Measurements from ENCODE around the gene SPDYE18. TPM values are rescaled to one million over a fixed set of nuclear protein-coding genes. Genes with fewer than 3 reads are reported as not detected.
"Not testable (repeated sequence)": the region's sequence is repeated elsewhere in the genome, so short reads cannot be mapped to it uniquely, and the experiment has no call there.

SPDYE18 gene, protein sequence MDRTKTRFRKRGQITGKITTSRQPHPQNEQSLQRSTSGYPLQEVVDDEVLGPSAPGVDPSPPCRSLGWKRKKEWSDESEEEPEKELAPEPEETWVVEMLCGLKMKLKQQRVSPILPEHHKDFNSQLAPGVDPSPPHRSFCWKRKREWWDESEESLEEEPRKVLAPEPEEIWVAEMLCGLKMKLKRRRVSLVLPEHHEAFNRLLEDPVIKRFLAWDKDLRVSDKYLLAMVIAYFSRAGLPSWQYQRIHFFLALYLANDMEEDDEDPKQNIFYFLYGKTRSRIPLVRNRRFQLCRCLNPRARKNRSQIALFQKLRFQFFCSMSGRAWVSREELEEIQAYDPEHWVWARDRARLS
- total RNA-seq = not detected in 2 replicates

DNA sequence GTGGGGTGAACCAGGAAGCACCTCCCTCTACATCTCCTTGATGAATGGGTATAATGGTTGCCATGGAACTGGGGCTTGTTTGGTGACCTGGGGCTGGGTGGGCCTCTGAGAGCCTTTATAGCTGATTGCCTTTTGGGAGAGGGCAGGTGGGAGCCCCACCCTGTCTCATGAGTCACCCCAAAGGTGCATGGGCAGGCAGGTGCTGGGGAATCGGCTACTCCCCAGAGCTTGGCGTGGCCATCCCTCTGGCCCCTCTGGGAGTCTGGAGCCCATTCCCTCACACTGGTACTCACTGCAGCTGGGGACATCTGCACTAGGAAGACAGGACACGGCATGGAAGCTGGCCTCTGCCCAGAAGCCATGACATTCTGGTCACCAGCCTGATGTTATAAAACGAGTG is at the start of gene SPDYE18:
Gene SPDYE18 (minus strand): TSS at position 2 of the 400 bp plus-strand sequence. CDS start 2,046 bp downstream, outside the sequence.
- DNase-seq (ENCODE audit: low read depth); H3K4me3 ChIP-seq (ENCODE audit: low read depth, low read length): not testable (repeated sequence)

DNA sequence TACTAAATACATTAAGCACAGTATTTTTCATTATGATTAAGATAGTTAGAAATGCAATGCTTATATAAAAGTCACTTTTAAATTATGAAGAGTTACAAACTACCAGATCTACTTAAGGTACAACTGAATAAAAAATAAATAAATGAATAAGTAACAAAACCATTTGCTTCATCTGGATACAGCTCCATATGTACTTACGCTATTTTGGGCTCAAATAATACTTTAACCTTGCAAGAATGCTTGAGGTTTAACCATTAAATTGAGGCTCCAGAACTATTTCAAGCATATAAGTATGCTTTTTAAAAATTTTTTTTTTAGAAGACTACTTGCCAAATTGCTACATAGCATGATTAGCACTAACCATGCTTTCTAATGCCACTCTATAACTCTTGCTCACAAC is 46.0 kb upstream of the SPDYE18 start:
- H3K4me3 ChIP-seq (ENCODE audit: low read depth, low read length) = not testable (repeated sequence)
- peak; percentile 38 for DNase-seq (ENCODE audit: low read depth)

DNA sequence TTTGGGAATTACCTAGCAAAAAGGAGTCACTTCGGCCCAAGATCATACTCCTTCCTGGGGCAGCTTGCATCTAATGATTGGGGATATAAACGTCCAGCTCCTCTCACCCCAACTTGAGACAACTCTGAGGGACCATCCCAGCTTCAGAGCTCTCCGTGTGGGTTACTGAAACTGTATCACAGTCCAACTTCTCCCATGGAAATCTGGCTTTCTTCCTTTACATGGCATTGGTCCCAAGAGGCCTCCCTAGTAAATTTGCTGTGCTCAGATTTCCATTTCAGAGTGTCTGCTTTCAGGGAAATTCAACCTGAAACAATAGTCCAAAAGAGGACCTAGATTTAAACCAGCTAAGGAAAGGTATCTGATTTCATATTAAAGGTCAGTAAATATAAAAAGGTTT is 45.3 kb upstream of the SPDYE18 start:
- DNase-seq (ENCODE audit: low read depth); H3K4me3 ChIP-seq (ENCODE audit: low read depth, low read length): not testable (repeated sequence)

DNA sequence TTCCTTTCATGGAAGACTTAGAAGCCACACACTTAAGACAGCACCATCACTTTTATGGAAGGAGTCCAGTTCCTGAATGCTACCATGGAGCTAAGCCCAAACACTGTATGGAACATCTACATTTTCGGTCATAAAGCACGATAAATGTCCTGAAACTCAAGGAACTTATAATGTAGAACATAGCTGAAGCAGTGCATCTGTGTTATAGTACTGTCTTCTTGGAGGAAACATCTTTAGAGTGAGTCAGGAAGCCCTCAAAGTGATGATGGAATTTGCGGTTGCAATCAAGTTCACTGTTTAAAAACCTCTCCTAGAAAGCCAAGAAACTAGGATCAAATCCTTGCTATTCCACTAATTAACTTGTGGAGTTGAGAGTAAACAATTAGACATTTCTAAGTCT is 43.5 kb upstream of the SPDYE18 start:
- not testable (repeated sequence) for H3K4me3 ChIP-seq (ENCODE audit: low read depth, low read length)
- peak; percentile 41 for DNase-seq (ENCODE audit: low read depth)

DNA sequence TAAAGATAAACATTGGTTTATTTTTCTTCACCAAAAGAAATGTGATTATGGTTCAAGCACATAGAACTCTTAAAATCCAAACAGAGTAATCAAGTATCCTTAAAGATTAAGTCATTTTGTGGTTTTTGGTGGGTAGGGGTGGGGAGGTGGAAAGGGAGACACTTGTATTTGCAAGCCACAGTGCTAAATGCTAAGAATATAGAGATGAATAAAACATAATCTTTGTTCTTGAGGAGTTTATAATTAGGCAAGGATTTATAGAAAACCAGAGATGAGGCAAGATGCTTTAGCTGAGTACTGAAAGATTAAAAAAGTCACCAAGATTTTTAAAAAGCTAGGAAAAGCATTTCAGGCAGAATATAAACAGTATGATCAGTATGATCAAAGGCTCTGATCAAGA is 40.3 kb upstream of the SPDYE18 start:
- H3K4me3 ChIP-seq (ENCODE audit: low read depth, low read length); DNase-seq (ENCODE audit: low read depth): not testable (repeated sequence)

DNA sequence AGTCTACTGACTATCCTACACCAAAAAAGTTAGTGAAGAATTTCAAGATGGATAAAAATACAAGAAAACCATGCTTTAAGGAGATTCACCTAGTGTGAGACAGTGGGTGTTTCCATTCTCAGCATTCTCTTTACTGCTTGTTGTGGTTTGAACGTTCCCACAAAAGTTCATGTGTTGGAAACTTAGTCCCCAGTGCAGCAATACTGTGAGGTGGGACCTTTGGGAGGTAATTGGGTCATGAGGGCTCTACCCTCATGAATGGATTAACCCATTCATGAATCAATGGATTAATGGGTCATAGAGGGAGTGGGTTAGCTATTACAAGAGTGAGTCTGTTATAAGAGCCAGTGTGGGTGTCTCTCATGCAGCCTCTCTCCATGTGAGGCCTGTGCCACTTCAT is 38.8 kb upstream of the SPDYE18 start:
- not testable (repeated sequence) for DNase-seq (ENCODE audit: low read depth); H3K4me3 ChIP-seq (ENCODE audit: low read depth, low read length)

DNA sequence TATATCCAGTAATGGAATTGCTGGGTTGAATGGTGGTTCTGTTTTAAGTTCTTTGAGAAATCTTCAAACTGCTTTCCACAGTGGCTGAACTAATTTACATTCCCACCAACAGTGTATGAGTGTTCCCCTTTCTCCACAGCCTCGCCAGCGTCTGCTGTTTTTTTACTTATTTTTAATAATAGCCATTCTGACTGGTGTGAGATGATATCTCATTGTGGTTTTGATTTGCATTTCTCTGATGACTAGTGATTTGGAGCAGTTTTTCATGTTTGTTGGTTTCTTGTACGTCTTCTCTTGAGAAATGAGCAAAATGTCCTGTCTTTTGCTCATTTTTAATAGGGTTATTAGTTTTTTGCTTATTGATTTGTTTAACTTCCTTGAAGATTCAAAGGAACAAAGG is 38.1 kb upstream of the SPDYE18 start:
- H3K4me3 ChIP-seq (ENCODE audit: low read depth, low read length); DNase-seq (ENCODE audit: low read depth): not testable (repeated sequence)

DNA sequence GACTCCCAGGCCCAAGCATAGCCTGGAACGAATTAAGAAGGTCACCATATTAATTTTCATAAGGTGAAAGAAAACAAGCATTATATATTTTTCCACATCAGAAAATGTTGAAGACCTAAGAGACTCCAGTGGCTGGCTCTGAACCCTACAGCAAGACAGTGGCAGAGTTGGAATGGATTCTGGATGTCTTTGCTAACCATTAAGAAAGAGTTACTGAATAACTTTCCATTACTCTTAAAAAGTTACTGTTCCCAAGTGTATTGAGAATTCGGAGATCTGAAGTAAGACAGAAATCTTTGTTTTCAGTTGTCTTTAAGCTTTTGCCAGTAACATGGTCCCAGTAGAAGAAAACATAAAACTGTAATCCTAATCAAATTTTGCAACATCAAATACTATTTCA is 29.9 kb upstream of the SPDYE18 start:
- not testable (repeated sequence) for DNase-seq (ENCODE audit: low read depth); H3K4me3 ChIP-seq (ENCODE audit: low read depth, low read length)

DNA sequence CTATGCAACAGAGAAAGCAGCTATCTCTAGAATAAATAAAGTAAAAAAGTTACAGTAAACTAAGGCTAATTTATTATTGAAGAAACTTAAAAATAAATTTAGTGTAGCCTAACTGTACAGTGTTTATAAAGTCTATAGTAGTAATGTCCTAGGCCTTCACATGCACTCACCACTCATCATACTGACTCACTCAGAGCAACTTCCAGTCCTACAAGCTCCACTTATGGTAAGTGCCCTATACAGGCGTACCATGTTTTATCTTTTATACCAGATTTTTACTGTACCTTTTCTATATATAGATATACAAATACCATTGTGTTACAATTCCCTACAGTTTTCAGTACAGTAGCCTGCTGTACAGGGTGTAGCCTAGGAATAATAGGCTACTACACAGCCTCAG is 19.8 kb upstream of the SPDYE18 start:
- H3K4me3 ChIP-seq (ENCODE audit: low read depth, low read length); DNase-seq (ENCODE audit: low read depth): not testable (repeated sequence)

DNA sequence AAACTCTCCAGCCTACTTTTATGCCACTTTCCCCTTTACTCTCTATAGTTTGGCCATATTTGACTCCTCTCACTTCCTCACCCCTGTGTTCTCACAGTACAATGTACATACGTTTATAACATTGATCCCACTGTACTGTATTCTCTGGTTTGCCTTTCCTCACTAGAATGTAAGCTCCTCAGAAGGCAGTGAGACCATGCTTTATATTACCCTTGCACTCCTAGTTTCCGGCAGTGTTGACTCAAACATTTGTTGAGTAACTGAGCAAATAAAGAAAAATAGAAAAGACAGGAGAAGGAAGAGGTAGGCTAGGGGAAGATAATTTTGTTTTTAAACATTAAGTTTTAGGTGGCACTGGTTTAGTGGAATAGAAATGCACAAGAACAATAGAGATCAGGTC is 17.9 kb upstream of the SPDYE18 start:
- H3K4me3 ChIP-seq (ENCODE audit: low read depth, low read length); DNase-seq (ENCODE audit: low read depth): not testable (repeated sequence)

DNA sequence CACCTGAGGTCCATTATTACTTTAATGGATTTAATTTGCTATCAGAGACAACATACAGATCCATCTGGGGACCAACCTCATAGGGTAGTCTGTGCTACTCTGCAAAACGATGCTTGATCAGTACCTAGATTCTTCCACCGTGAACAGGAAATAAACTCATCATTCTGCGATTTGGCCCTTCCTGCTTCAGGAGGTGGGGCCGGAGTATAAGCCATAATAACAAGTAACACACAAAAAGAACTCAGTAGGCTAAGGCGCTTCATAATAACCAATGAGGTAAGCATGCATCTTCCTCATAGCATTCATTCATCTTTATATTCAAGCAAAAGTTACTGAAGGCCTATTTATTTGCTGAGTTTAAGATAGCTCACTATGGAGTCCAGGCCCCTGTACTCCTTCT is 17.3 kb upstream of the SPDYE18 start:
- DNase-seq (ENCODE audit: low read depth); H3K4me3 ChIP-seq (ENCODE audit: low read depth, low read length): not testable (repeated sequence)

DNA sequence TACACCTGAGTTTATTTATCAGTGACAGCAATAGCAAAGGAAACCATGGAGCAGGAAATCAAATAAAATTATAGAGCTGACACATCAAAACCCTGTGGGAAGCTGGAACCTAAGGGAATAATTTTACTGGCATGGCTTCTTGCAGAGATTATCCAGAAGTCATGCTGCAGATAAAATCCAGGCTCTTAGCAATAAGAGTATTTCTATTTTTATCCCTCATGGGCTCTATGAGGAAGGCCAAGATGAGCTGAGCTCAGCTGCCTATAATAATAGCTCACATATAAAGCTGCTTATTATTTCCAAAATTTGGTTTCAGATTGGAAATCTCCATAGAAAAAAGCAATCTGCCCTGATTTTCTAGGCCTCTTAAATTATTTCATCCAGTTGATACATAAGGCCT is 16.8 kb upstream of the SPDYE18 start:
- not testable (repeated sequence) for DNase-seq (ENCODE audit: low read depth); H3K4me3 ChIP-seq (ENCODE audit: low read depth, low read length)

DNA sequence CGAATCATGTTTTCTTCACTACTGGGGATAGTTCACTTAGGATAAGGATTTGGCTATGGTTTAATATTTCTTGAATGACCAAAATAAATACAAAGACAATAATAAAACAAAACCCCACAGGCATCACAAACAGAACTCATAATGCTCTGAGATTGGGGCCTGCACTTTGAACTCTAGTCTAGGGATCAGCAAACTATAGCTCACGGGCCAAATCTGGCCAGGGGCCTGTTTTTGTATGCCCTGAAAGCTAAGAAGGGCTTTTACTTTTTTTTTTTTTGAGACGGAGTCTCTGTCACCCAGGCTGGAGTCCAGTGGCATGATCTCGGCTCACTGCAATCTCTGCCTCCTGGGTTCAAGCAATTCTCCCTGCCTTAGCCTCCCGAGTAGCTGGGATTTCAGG is 14.7 kb upstream of the SPDYE18 start:
- H3K4me3 ChIP-seq (ENCODE audit: low read depth, low read length); DNase-seq (ENCODE audit: low read depth): not testable (repeated sequence)

DNA sequence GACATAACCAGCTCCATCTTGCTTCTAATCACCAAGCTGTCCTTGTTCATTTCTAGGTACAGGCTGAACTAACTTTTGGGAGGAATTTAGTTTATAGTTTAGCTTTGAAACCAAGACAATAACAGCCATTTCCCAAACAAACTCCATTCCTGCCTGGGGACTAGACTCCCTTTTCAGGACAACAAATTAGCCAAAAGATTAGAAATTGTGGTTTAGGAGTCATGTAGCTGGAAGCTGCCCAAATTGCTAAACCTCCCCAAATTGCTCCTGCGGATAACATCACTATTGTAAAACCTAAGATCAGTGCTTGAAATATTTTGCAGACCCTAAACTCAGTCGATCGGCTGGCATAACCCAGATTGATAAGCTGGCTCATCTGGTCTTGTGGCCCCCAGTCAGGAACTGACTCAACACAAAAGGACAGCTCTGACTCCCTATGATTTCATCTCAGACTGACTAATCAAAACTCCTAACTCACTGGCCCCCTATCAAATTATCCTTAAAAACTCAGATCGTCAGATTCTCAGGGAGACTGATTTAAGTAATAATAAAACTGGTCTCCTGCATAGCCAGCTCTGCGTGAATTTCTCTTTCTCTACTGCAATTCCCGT is 12.5 kb upstream of the SPDYE18 start:
- peak; percentile 7 for DNase-seq (ENCODE audit: low read depth)
- not testable (repeated sequence) for H3K4me3 ChIP-seq (ENCODE audit: low read depth, low read length)

DNA sequence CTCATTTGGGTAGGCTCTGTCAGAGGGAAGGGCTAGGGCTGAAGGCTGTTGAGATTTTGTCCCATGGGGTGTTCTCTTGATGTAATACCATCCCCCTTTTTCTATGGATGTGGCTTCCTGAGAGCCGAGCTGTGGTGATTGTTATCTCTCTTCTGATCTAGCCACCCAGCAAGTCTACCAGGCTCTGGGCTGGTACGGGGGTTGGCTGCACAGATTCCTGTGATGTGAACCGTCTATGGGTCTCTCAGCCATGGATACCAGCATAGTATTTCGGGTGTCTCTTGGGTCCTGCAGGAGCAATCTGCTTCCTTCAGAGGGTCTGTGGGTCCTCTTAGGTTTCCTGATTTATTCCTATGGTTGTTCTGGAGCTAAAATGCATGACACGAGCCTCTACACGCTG is 8.8 kb upstream of the SPDYE18 start:
- DNase-seq (ENCODE audit: low read depth); H3K4me3 ChIP-seq (ENCODE audit: low read depth, low read length): not testable (repeated sequence)

DNA sequence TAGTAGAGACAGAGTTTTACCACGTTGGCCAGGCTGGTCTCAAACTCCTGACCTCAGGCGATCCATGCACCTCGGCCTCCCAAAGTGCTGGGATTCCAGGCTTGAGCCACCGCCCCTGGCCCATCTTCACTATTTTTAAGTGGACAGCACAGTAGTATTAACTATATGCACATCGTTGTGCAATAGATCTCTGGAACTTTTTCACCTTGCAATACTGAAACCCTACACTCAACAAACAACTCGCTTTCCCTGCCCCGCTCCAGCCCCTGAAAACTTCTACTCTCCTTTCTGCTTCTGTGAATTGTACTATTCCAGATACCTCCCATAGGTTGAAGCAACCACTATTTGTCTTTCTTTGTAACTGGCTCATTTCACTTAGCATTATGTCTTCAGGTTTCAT is 3.5 kb upstream of the SPDYE18 start:
- not testable (repeated sequence) for DNase-seq (ENCODE audit: low read depth); H3K4me3 ChIP-seq (ENCODE audit: low read depth, low read length)

DNA sequence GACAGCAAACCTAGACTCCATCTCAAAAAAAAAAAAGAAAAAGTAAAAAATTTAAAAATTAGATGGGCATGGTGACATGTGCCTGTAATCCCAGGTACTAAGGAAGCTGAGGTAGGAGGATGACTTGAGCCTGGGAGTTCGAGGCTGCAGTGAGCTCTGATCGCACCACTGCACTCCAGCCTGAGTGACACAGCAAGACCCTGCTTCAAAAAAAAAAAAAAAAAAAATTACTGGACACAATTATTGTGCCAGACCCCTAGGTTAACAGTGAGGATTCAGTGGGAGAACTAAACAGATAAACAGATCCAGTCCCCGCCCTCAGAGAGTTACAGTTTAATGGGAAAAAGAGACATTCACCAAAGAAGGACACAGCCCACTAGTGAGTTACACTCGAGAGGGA is 1.4 kb upstream of the SPDYE18 start:
- DNase-seq (ENCODE audit: low read depth); H3K4me3 ChIP-seq (ENCODE audit: low read depth, low read length): not testable (repeated sequence)

DNA sequence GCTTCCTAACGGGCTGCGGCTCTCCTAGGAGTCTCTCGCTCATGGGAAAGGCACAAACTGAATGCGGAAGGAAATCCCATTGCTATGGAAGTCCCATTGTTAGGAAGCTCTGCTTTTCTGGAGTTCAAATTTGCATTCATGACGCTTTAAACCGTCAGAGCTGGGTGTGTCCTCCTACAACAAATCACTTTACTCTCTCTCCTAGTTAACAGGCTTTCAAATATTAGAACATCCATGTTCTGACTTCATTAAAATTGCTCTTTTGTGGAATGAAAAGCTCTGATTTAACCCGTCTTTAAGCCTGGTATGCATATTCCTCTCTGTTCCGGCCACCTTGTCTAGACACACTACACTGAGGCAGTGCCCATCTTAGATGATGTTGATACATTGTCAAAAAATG is 30.1 kb downstream of the SPDYE18 start, which contains the start of gene SPDYE17:
Gene SPDYE17 (minus strand): TSS at position 101 of the 400 bp plus-strand sequence. CDS start 1,791 bp downstream, outside the sequence.
- H3K4me3 ChIP-seq (ENCODE audit: low read depth, low read length); DNase-seq (ENCODE audit: low read depth): not testable (repeated sequence)

DNA sequence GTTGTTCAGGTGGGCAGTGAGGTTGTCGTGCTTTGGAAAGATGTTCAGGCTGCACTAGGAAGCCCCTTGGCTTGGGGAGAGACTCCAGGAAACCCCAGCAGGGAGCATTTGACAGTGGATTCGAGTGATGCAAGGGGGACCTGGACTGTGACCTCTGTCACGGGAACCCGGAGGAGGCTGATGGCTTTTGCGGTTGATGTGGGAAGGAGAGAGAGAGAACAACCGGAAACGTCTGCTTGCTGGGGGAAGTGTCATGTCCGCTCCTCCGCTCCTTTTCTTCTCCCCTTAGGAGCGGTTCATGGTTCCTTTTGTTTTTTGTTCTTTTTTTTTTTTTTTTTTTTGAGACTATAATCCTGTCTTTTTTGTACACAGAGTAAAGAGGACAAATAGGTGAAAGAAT is 36.0 kb downstream of the SPDYE18 start:
- DNase-seq (ENCODE audit: low read depth); H3K4me3 ChIP-seq (ENCODE audit: low read depth, low read length): not testable (repeated sequence)

DNA sequence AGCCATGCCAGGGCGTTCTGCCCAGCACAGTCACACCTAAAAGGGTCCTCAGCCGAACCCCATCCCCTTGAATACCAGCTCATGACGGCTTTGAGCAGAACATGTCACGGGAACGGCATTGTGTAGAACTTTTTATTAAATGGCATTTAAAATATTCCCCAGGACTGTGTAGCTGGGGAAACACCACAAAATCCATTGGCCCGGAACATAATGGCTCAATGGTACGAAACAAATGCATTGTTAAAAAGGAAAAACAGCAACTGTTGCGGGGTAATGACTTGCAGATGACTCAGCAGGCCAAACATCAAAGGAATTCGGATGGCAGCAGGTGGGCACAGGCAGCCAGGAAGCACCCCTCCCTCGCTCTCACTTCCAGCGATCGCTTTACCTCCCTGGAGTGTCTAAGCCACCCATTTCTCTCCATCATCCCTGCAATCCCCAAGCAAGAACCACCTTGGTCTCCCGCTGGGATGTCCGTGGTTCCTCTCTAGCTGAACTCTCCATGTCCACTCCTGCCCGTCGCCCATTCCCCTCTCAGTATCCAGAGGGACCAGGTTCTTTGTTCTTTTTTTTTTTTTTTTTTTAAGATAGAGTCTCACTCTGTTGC is 52.2 kb downstream of the SPDYE18 start:
- not testable (repeated sequence) for DNase-seq (ENCODE audit: low read depth)

More for the DNA sequence above, 52.2 kb downstream of the SPDYE18 start:
- not testable (repeated sequence) for H3K4me3 ChIP-seq (ENCODE audit: low read depth, low read length)

All from fibroblast of villous mesenchyme (primary cell).